ENCODE results near the gene PER1. TPM values are rescaled to one million over a fixed set of nuclear protein-coding genes. Genes with fewer than 3 reads are reported as not detected.

The PER1 gene
- total and polyA plus RNA-seq, 4 donors, result 93.5 to 238 (median 129) TPM

GRCh38 chr17:8147805-8148404 is 4.3 kb downstream of the PER1 start:
- no peak overlapping the region for H3K27ac ChIP-seq (ENCODE audit: low read depth in 1 of 2, low read length in 1 of 2)
- H3K27me3 ChIP-seq (ENCODE audit: control insufficient read depth in 3 of 3, insufficient read depth in 3 of 3, low read length in 2 of 3), result no peaks in the 10 kb centered on the region
- no peak for DNase-seq
- TF ChIP-seq, protein P1, sequence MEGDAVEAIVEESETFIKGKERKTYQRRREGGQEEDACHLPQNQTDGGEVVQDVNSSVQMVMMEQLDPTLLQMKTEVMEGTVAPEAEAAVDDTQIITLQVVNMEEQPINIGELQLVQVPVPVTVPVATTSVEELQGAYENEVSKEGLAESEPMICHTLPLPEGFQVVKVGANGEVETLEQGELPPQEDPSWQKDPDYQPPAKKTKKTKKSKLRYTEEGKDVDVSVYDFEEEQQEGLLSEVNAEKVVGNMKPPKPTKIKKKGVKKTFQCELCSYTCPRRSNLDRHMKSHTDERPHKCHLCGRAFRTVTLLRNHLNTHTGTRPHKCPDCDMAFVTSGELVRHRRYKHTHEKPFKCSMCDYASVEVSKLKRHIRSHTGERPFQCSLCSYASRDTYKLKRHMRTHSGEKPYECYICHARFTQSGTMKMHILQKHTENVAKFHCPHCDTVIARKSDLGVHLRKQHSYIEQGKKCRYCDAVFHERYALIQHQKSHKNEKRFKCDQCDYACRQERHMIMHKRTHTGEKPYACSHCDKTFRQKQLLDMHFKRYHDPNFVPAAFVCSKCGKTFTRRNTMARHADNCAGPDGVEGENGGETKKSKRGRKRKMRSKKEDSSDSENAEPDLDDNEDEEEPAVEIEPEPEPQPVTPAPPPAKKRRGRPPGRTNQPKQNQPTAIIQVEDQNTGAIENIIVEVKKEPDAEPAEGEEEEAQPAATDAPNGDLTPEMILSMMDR (IDR thresholded peaks at IDR 0.05; ENCODE audit: control extremely low read depth, extremely low read depth), result no peak
- no peak overlapping the region for H3K4me3 ChIP-seq
- no peak overlapping the region for H3K9ac ChIP-seq (ENCODE audit: insufficient read depth in 1 of 2, low read length in 2 of 2)
- 93 to 95% methylated on average over 13 of the region's 13 CpGs for WGBS, 2 donors
- no peaks in the 10 kb centered on the region for H3K9me3 ChIP-seq (ENCODE audit: control insufficient read depth in 4 of 4, insufficient read depth in 3 of 4, low read length in 3 of 4)
- no peak for ATAC-seq (ENCODE audit: insufficient read depth, low FRiP score)
- peaks cover 2 to 25% (median 9%) of the 10 kb centered on the region in 5 donors for H3K4me1 ChIP-seq (ENCODE audit: control insufficient read depth in 5 of 5, insufficient read depth in 5 of 5, low read length in 5 of 5)
- peaks cover 39 to 71% (median 52%) of the 10 kb centered on the region in 4 donors for H3K36me3 ChIP-seq (ENCODE audit: control insufficient read depth in 4 of 4, insufficient read depth in 4 of 4, low read length in 4 of 4)

- DNase-seq, result no peak
- ATAC-seq (ENCODE audit: insufficient read depth, low FRiP score), result no peak
- no peaks in the 10 kb centered on the region for H3K9me3 ChIP-seq (ENCODE audit: control insufficient read depth in 4 of 4, insufficient read depth in 3 of 4, low read length in 3 of 4)
- no peak overlapping the region for H3K4me3 ChIP-seq
- no peak overlapping the region for H3K27ac ChIP-seq (ENCODE audit: low read depth in 1 of 2, low read length in 1 of 2)
- H3K27me3 ChIP-seq (ENCODE audit: control insufficient read depth in 3 of 3, insufficient read depth in 3 of 3, low read length in 2 of 3), result no peaks in the 10 kb centered on the region
- TF ChIP-seq, protein P1 (IDR thresholded peaks at IDR 0.05; ENCODE audit: control extremely low read depth, extremely low read depth), result no peak
- peaks cover 45 to 77% (median 55%) of the 10 kb centered on the region in 4 donors for H3K36me3 ChIP-seq (ENCODE audit: control insufficient read depth in 4 of 4, insufficient read depth in 4 of 4, low read length in 4 of 4)
- WGBS, 2 donors, result 92% methylated on average over 23 to 26 of the region's 26 CpGs
- H3K4me1 ChIP-seq (ENCODE audit: control insufficient read depth in 5 of 5, insufficient read depth in 5 of 5, low read length in 5 of 5), result peaks cover 0 to 18% (median 4%) of the 10 kb centered on the region in 5 donors
- no peak overlapping the region for H3K9ac ChIP-seq (ENCODE audit: insufficient read depth in 1 of 2, low read length in 2 of 2)
Measured at GRCh38 chr17:8147141-8147804, 4.9 kb downstream of the PER1 start.

DNA sequence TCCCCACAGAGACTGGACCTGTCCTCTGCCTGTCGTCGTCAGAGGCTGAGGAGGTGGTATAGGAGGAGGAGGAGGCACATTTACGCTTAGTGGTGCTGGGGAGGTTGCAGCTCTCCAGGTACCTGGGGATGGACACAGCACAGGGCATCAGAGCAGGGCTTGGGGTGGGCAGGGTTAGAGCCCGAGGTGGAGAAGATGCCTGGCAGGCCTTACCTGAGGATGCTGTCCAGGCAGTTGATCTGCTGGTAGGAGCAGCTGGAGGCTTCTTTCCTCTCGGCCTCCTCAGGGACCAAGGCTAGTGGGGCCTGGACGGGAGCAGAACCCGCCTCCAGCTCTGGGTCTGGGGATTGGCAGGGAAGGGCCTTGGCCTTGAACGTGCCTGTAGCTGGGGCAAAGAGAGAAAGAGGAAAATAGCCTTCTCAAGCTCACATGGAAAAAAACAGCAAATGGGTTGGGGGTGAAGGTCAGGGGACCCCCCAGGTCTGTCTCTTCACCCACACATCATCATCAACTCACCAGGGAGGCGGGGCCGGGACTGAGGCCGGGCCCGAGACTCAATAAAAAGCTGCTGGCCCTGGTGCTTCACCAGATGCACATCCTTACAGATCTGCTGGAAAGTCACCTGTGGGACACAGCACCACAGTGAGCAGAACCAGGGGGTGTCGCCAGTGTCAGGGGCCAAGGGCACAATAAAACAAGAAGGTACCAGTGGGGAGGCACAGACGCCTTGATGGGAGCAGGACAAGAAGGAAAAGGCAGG is 5.6 kb downstream of the PER1 start:
- WGBS, 2 donors, result 93 to 94% methylated on average over 14 of the region's 14 CpGs
- no peak overlapping the region for H3K4me3 ChIP-seq
- H3K9me3 ChIP-seq (ENCODE audit: control insufficient read depth in 4 of 4, insufficient read depth in 3 of 4, low read length in 3 of 4), result no peaks in the 10 kb centered on the region
- no peak overlapping the region for H3K9ac ChIP-seq (ENCODE audit: insufficient read depth in 1 of 2, low read length in 2 of 2)
- H3K4me1 ChIP-seq (ENCODE audit: control insufficient read depth in 5 of 5, insufficient read depth in 5 of 5, low read length in 5 of 5), result peaks cover 0 to 12% (median 4%) of the 10 kb centered on the region in 5 donors
- H3K27me3 ChIP-seq (ENCODE audit: control insufficient read depth in 3 of 3, insufficient read depth in 3 of 3, low read length in 2 of 3), result no peaks in the 10 kb centered on the region
- ATAC-seq (ENCODE audit: insufficient read depth, low FRiP score) (no peak), DNase-seq (no peak)
- H3K27ac ChIP-seq (ENCODE audit: low read depth in 1 of 2, low read length in 1 of 2), result no peak overlapping the region
- H3K36me3 ChIP-seq (ENCODE audit: control insufficient read depth in 4 of 4, insufficient read depth in 4 of 4, low read length in 4 of 4), result peaks cover 47 to 85% (median 60%) of the 10 kb centered on the region in 4 donors
- TF ChIP-seq, protein P1 (IDR thresholded peaks at IDR 0.05; ENCODE audit: control extremely low read depth, extremely low read depth), result no peak

Data from lung (tissue), 12 donors.